Activated gamma-delta T cell treated with anti-CD3 and anti-CD28 coated beads, Interleukin-2, amount 50 U/mL, for 16 hours (primary cell): ENCODE data around the gene ZBTB20.

Source experiments
- DNase-seq: peaks from one replicate; pipeline ENCODE4 v3.0.0-alpha.2; 2020; ENCODE audit warnings: low read depth

ZBTB20 gene

GRCh38 chr3:114469070-114469469 lies 678.0 kb downstream of the ZBTB20 start:
- DNase-seq = no peak

- DNase-seq = no peak
Measured at GRCh38 chr3:114466816-114467215, 680.3 kb downstream of the ZBTB20 start.

GRCh38 chr3:114466251-114466650 lies 680.8 kb downstream of the ZBTB20 start:
- no peak for DNase-seq

- no peak for DNase-seq
Measured at GRCh38 chr3:114464548-114464947, 682.5 kb downstream of the ZBTB20 start.

- DNase-seq = no peak
Measured at GRCh38 chr3:114462750-114463149, 684.3 kb downstream of the ZBTB20 start.

GRCh38 chr3:114460459-114460858 lies 686.6 kb downstream of the ZBTB20 start:
- no peak for DNase-seq

GRCh38 chr3:114456742-114457141 lies 690.3 kb downstream of the ZBTB20 start:
- DNase-seq = no peak

GRCh38 chr3:114455432-114455831 lies 691.7 kb downstream of the ZBTB20 start:
- no peak for DNase-seq

- DNase-seq = no peak
Measured at GRCh38 chr3:114454551-114455251, 692.4 kb downstream of the ZBTB20 start.

GRCh38 chr3:114453361-114453780 lies 693.7 kb downstream of the ZBTB20 start:
- no peak for DNase-seq

- no peak for DNase-seq
Measured at GRCh38 chr3:114452937-114453336, 694.2 kb downstream of the ZBTB20 start.

- DNase-seq = no peak
Measured at GRCh38 chr3:114452256-114452655, 694.8 kb downstream of the ZBTB20 start.

- no peak for DNase-seq
Measured at GRCh38 chr3:114451561-114452018, 695.5 kb downstream of the ZBTB20 start.

GRCh38 chr3:114451051-114451451 lies 696.0 kb downstream of the ZBTB20 start:
- DNase-seq = no peak

- no peak for DNase-seq
Measured at GRCh38 chr3:114450008-114450596, 697.0 kb downstream of the ZBTB20 start.

GRCh38 chr3:114449271-114450007 lies 697.6 kb downstream of the ZBTB20 start:
- no peak for DNase-seq

GRCh38 chr3:114447950-114448479 lies 699.1 kb downstream of the ZBTB20 start:
- DNase-seq = no peak

GRCh38 chr3:114447545-114447944 lies 699.5 kb downstream of the ZBTB20 start:
- DNase-seq = no peak

GRCh38 chr3:114446600-114446999 lies 700.5 kb downstream of the ZBTB20 start:
- no peak for DNase-seq

- no peak for DNase-seq
Measured at GRCh38 chr3:114445233-114445632, 701.9 kb downstream of the ZBTB20 start.

GRCh38 chr3:114444216-114444615 lies 702.9 kb downstream of the ZBTB20 start:
- no peak for DNase-seq

GRCh38 chr3:114442246-114442645 lies 704.8 kb downstream of the ZBTB20 start:
- DNase-seq = no peak

GRCh38 chr3:114441386-114441785 lies 705.7 kb downstream of the ZBTB20 start:
- no peak for DNase-seq
